RWPE1 (cell line): ENCODE results near the gene CLDN6.

Source experiments
- CTCF ChIA-PET: fragments of 350-600 bp; sonication (Branson Sonifier 250); formaldehyde crosslinking; extraction: SDS; loops from one replicate; lab custom pipeline; 2021; lab: Yijun Ruan, JAX
- POLR2A ChIA-PET: fragments of 400-600 bp; formaldehyde crosslinking; extraction: SDS; loops from one replicate; lab custom pipeline; 2020; ENCODE audit warnings: antibody characterized with exemption; ENCODE audit not compliant: low non-redundant PET; lab: Yijun Ruan, JAX
- DNase-seq: peaks from one replicate; pipeline ENCODE4 v3.0.0; 2012; ENCODE audit warnings: low spot score
- H3K27ac ChIP-seq: fragments of 450-650 bp; 2 replicates; pipeline ENCODE4 v1.5.1; 2017
- TF ChIP-seq, protein P1 (sequence below): fragments of 450-650 bp; conservative IDR thresholded peaks from 2 replicates; pipeline ENCODE4 v1.5.1; 2017; ENCODE audit warnings: low read depth, mild to moderate bottlenecking

CLDN6 gene

DNA sequence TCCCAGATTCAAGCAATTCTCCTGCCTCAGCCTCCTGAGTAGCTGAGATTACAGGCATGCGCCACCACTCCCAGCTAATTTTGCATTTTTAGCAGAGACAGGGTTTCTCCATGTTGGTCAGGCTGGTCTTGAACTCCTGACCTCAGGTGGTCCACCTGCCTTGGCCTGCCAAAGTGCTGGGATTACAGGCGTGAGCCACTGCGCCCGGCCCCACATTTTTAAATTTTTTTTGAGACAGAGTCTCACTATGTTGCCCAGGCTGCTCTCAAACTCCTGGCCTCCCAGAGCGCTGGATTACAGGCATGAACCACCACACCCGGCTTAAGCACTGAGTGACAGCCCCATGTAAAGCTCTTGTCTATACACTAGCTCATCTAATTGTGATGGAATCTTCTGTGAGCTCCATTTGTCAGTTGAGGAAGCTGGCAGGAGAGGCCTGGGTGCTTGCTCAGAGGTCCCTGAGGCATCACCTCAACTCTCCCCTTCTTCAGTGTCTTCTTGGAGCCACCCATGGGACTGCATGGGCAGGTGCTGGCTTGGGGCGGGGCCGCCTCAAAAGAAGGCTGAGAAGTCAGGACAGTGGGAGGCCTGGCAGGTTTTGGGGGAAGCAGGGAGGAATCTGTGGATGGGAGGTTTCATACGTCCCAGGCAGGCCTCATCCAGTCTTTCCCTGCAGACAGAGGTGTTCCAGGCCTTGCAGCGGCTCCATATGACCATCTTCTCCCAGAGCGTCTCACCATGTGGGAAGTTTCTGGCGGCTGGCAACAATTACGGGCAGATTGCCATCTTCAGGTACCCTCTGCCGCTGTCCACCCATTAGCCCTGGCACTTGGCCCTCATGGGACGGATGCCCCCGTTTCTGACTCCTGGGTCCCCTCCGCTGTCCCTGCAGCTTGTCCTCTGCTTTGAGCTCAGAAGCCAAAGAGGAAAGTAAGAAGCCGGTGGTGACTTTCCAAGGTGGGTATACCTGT, 7.3 kb upstream of the CLDN6 start:
- TF ChIP-seq, protein P1, sequence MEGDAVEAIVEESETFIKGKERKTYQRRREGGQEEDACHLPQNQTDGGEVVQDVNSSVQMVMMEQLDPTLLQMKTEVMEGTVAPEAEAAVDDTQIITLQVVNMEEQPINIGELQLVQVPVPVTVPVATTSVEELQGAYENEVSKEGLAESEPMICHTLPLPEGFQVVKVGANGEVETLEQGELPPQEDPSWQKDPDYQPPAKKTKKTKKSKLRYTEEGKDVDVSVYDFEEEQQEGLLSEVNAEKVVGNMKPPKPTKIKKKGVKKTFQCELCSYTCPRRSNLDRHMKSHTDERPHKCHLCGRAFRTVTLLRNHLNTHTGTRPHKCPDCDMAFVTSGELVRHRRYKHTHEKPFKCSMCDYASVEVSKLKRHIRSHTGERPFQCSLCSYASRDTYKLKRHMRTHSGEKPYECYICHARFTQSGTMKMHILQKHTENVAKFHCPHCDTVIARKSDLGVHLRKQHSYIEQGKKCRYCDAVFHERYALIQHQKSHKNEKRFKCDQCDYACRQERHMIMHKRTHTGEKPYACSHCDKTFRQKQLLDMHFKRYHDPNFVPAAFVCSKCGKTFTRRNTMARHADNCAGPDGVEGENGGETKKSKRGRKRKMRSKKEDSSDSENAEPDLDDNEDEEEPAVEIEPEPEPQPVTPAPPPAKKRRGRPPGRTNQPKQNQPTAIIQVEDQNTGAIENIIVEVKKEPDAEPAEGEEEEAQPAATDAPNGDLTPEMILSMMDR = no peak
- H3K27ac ChIP-seq = peak overlapping the region; percentile 99
- POLR2A ChIA-PET = interaction anchor here (0.6 to 0.9 kb wide), 2 partner anchors 17 to 55 kb away, joined by 3 to 5 read pairs; no protein-coding TSS in a partner anchor
- no peak for DNase-seq
- CTCF ChIA-PET = interaction anchor here (0.7 kb wide), 1 partner anchor 501 kb away, joined by 4 read pairs; no protein-coding TSS in a partner anchor

DNA sequence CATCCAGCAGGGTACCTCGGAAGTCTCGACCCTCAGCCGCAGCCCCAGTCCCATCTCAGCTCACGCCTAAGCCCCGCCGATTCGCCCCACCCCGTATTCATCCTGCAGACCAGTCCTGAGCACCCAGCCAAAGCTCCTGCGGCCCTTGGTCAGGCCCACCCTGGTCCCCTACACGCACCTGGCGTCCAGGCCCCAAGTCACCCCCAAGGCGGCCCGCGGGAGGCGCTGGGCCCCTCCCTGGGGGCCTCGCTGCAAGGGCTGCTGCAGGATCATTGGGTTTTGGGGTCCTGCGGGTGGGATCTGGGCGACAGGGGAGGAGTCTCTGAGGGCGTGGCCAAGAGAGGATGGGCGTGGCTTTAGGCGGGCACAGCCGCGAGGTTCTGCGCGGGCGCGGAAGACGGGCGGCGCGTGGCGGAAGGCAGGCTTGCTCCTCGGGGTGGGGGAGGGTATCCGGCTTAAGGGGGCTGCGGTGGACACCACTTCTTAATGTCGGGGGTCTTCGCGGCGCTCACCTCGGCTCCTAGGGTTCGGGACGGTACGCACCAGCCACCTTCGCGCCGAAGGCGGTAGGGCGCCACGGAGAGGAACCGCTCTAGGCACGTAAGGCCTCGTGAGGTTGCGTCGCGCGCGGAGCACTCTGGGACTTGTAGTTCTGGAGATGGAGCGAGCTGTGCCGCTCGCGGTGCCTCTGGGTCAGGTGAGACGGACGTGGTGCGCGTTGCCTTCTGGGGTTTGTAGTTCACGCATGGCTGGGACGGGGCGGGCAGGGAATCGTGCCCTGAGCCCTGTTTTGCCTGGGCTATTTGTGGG, 5.9 kb upstream of the CLDN6 start, which contains the start of the genes HCFC1R1 and THOC6:
TSS of gene HCFC1R1 (minus strand) at position 274 of the 810 bp plus-strand sequence. CDS start at position 273, 1 bp downstream.
TSS of gene THOC6 (plus strand) at position 367 of the 810 bp plus-strand sequence. CDS start at position 659, 292 bp downstream.
- ChIA-PET CTCF (no interaction called here), POLR2A (interaction anchor here (0.9 to 5.0 kb wide), 3 partner anchors 13 to 19 kb away, joined by 5 to 49 read pairs (median 48); no protein-coding TSS in a partner anchor)
- peak; percentile 75 for DNase-seq
- TF ChIP-seq, protein P1 = no peak
- H3K27ac ChIP-seq = peak within 1 kb of the TSS; percentile 99

DNA sequence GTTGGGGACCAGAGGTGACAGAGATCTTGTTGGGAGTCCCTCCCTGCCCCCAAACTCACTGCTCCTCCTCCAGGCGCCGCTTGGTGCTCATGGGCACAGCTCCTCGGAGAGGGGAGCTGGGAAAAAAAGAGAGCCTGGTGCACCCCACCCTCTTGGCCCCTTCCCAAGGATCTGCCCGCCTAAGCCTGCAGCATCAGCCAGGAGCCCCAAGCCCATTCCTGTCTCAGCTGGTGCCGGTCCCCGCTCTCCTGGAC, 5.4 kb upstream of the CLDN6 start:
- ChIA-PET POLR2A (interaction anchor here (4.1 to 5.0 kb wide), 2 partner anchors 12 to 18 kb away, joined by 48 to 49 read pairs; no protein-coding TSS in a partner anchor), CTCF (no interaction called here)
- peak; percentile 63 for DNase-seq
- TF ChIP-seq, protein P1 = no peak
- peak overlapping the region; percentile 99 for H3K27ac ChIP-seq

DNA sequence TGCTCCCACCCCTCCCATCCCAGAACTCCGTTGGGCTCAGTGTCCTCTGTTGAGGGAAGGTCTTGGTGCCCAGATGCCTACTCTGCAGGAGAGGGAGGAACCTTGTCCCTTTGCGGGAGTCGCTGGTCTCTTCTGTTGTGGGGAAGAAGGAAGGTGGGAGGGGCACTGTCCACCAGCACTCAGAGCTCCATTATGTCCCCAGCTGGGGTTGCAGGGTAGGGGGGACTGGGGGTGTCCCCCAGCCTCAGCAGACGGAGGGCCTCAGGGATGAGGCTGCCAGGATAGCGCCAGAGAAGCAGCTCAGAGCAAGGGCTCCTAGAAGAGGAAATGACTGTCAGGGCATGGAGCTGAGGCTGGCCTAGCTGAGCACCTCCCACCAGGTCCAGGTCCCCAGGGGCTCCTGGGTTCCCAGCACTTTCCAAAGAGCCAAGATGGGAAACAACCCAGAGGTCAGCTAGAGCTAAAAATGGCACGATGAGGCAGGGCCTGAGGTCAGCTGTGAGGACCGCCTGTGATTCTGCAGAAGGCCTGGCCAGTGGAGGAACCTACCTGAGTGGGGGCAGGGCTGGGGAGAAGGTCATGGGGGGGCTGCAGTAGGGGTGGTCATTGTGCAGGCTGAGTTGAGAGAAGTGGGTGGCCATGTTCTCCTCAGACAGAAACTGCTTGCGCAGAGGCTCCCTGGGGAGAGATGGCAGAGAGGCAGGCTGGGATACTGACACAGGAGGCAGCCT, 4.9 kb upstream of the CLDN6 start:
- DNase-seq = no peak

DNA sequence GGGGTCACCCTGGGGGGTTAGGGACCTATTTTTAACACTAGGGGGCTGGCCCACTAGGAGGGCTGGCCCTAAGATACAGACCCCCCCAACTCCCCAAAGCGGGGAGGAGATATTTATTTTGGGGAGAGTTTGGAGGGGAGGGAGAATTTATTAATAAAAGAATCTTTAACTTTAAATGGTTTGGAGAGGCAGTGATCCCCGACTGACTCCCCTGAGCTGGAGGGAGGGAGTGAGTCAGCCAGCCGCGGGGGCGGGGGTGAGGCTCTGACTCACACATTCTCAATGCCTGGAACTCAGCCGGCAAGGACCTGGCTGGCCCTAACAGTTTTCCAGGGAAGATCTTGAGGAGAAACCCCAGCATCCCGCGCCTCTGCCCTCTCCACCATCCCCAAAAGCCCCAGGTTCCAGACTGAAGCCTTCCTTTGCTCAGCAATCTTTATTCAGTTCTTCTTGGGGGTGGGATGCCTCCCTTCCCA, 4.3 kb upstream of the CLDN6 start:
- POLR2A ChIA-PET = interaction anchor here (0.5 to 5.0 kb wide), 5 partner anchors 11 to 40 kb away, joined by 3 to 49 read pairs (median 10); no protein-coding TSS in a partner anchor
- H3K27ac ChIP-seq = peak overlapping the region; percentile 99
- TF ChIP-seq, protein P1 = no peak
- peak; percentile 89 for DNase-seq
- CTCF ChIA-PET = interaction anchor here (0.6 to 2.6 kb wide), 4 partner anchors 9 to 19 kb away, joined by 4 to 13 read pairs (median 8); no protein-coding TSS in a partner anchor

More for the DNA sequence above, 4.9 kb upstream of the CLDN6 start:
- TF ChIP-seq, protein P1 = no peak
- ChIA-PET POLR2A (interaction anchor here (0.5 to 5.0 kb wide), 3 partner anchors 12 to 40 kb away, joined by 6 to 49 read pairs (median 48); no protein-coding TSS in a partner anchor), CTCF (interaction anchor here (0.6 to 1.7 kb wide), 2 partner anchors 13 to 639 kb away, joined by 4 to 6 read pairs; no protein-coding TSS in a partner anchor)
- H3K27ac ChIP-seq = peak overlapping the region; percentile 99
